Bronchial smooth muscle cell (primary cell): ENCODE results near the gene KSR1. TPM values are rescaled to one million over a fixed set of nuclear protein-coding genes. Genes with fewer than 3 reads are reported as not detected.

Source experiments
- total RNA-seq: library from RNA; depleted of rRNA; stranded (reverse); fragments of >200 nt; gene quantifications from 2 replicates; pipeline ENCODE4 v1.2.1, GENCODE V29; 2014

KSR1 gene
- 4.4 and 8.8 TPM in 2 replicates for total RNA-seq

GRCh38 chr17:27455914-27456680, at the start of gene KSR1:
KSR1 (plus strand) TSS chr17:27456448; CDS start chr17:27456644, 196 bp downstream.

GRCh38 chr17:27630607-27631410, 174.6 kb downstream of the KSR1 start, which contains the start of gene LGALS9:
LGALS9 (plus strand) TSS chr17:27631188; CDS start chr17:27631266, 78 bp downstream.

Other genes with a start within 250 kb of the KSR1 start
- 96.5 and 98.8 TPM in 2 replicates for gene WSB1, start 162.3 kb upstream of the KSR1 start, total RNA-seq
- gene LGALS9, start 174.7 kb downstream of the KSR1 start, total RNA-seq: 0.16 and 0.60 TPM in 2 replicates